Adrenal gland (tissue), 12 donors: ENCODE data around the gene FRMD3. TPM values are rescaled to one million over a fixed set of nuclear protein-coding genes. Genes with fewer than 3 reads are reported as not detected.

Source experiments
- DNase-seq, 7 donors: peaks; one replicate each; pipeline ENCODE4 v3.0.0-alpha.2; 2019 to 2020
- H3K27ac ChIP-seq, 5 donors: fragments of 200-600 bp; sonication (generic) in 4 of 5; 1 replicate in 3 of 5; 2 replicates in 2 of 5; pipeline versions ENCODE4 v1.5.1 to v1.8.0; 2016 to 2020; ENCODE audit warnings: mild to moderate bottlenecking in 1 of 5
- H3K27me3 ChIP-seq: fragments of 200-600 bp; 2 replicates; pipeline ENCODE4 v1.8.0; 2021
- H3K36me3 ChIP-seq, 2 donors: fragments of 200-600 bp; replicated peaks in 1 of 2; 1 replicate in 1 of 2; 2 replicates in 1 of 2; pipeline versions ENCODE4 v1.5.1 to v1.8.0; 2018 to 2022
- H3K4me1 ChIP-seq, 2 donors: fragments of 200-600 bp; replicated peaks in 1 of 2; 1 replicate in 1 of 2; 2 replicates in 1 of 2; pipeline versions ENCODE4 v1.5.1 to v1.8.0; 2018 to 2021
- H3K4me3 ChIP-seq, 4 donors: fragments of 200-600 bp; sonication (generic) in 3 of 4; one replicate each; pipeline ENCODE4 v1.5.1; 2016 to 2018
- H3K9me3 ChIP-seq, 3 donors: fragments of 200-600 bp; sonication (generic) in 1 of 3; replicated peaks in 1 of 3; 1 replicate in 2 of 3; 2 replicates in 1 of 3; pipeline versions ENCODE4 v1.5.1 to v1.8.0; 2016 to 2021
- CTCF ChIP-seq, 6 experiments: fragments of 450-650 bp in 4 of 6; fragments of 200-600 bp in 2 of 6; sonication (generic) in 1 of 6; IDR thresholded peaks; 1 replicate in 5 of 6; 2 replicates in 1 of 6; pipeline versions ENCODE4 v1.5.1 to v1.8.0; 2016 to 2021; ENCODE audit warnings: antibody characterized with exemption in 6 of 6, mild to moderate bottlenecking in 2 of 6, moderate library complexity in 1 of 6
- POLR2A ChIP-seq, 2 donors: fragments of 450-650 bp; IDR thresholded peaks; one replicate each; pipeline ENCODE4 v1.6.1; 2017; ENCODE audit warnings: antibody characterized with exemption in 2 of 2, mild to moderate bottlenecking in 2 of 2, moderate library complexity in 1 of 2
- WGBS, 4 donors: extraction: QIAGEN DNeasy Blood & Tissue Kit in 2 of 4; methylation state at CpG; one replicate each; pipeline versions ENCODE4 v1.1.5 to v1.1.7; 2013 to 2017; 5-methylcytosine and 5-hydroxymethylcytosine counted together
- intact Hi-C, 2 donors: fragments of 100-400 bp; cut with DNase I; formaldehyde crosslinking; loops; one replicate each; pipeline versions ENCODE4 v1.14.1 to v1.15.0; 2022 to 2023
- polyA plus RNA-seq, 3 donors: library from polyadenylated mRNA; stranded (reverse); fragments of 200-250 nt in 2 of 3; fragments of 350-450 nt in 1 of 3; fragmentation: Illumina TruSeq in 1 of 3; extraction: RNeasy Lipid Tissue Mini Kit (QIAGEN cat#74804) in 1 of 3; gene quantifications; one replicate each; pipeline ENCODE4 v1.2.3, GENCODE V29; 2013 to 2014
- total RNA-seq, 9 donors: library from RNA; depleted of rRNA in 4 of 9; stranded (reverse); fragments of >200 nt in 4 of 9; fragments of 120-200 nt in 1 of 9; fragmentation: NEBNext Ultra II Directional in 1 of 9; extraction: Animal tissue kit (Norgen Biotek cat#: 25700) in 1 of 9; gene quantifications; one replicate each; pipeline versions ENCODE4 v1.1.0 to v1.2.4, GENCODE V29; 2013 to 2023
- donor health status: healthy with polysubstance abuse.
- donor health status: Bipolar disorder and iron deficiency.
- donor health status: DM: yes; HTN: yes; CAD: no.
- donor health status: DM: no; HTN: no; CAD: no.
- donor health status: DM: no; HTN: no; CAD: no.
- donor health status: DM: yes; HTN: yes; CAD: no.

The FRMD3 gene
- total and polyA plus RNA-seq, 12 donors = 1.8 to 32.9 (median 13.6) TPM

- H3K27ac ChIP-seq = peak overlapping the region in 1 of 5 donors; percentile 5
- TF ChIP-seq POLR2A (IDR thresholded peaks at IDR 0.05) = no peak
- TF ChIP-seq CTCF (IDR thresholded peaks at IDR 0.05) = no peak
- no peaks in the 10 kb centered on the region for H3K36me3 ChIP-seq
- intact Hi-C loops = no loop called here
- no peak overlapping the region for H3K4me3 ChIP-seq
- H3K9me3 ChIP-seq = no peaks in the 10 kb centered on the region
- DNase-seq = peak in 1 of 7 donors; percentile 5
- WGBS, 4 donors = 58 to 66% (median 62%) methylated on average over 2 of the region's 2 CpGs
- H3K27me3 ChIP-seq = no peaks in the 10 kb centered on the region
- H3K4me1 ChIP-seq = peaks cover 0 to 13% of the 10 kb centered on the region in 2 donors
These were observed 266.5 kb downstream of the FRMD3 start for GRCh38 chr9:83271665-83272071.

GRCh38 chr9:83270116-83270515 lies 268.1 kb downstream of the FRMD3 start:
- H3K36me3 ChIP-seq = no peaks in the 10 kb centered on the region
- peak overlapping the region in 1 of 5 donors; percentile 1 for H3K27ac ChIP-seq
- intact Hi-C loops = no loop called here
- no peak for TF ChIP-seq CTCF (IDR thresholded peaks at IDR 0.05)
- no peak for TF ChIP-seq POLR2A (IDR thresholded peaks at IDR 0.05)
- no peaks in the 10 kb centered on the region for H3K27me3 ChIP-seq
- no peaks in the 10 kb centered on the region for H3K9me3 ChIP-seq
- WGBS, 4 donors = 36 to 66% (median 50%) methylated on average over 3 of the region's 3 CpGs
- peaks cover 4 to 25% of the 10 kb centered on the region in 2 donors for H3K4me1 ChIP-seq
- DNase-seq = no peak
- no peak overlapping the region for H3K4me3 ChIP-seq

- Histone ChIP-seq H3K36me3 (no peaks in the 10 kb centered on the region), H3K9me3 (no peaks in the 10 kb centered on the region), H3K27me3 (no peaks in the 10 kb centered on the region), H3K4me3 (no peak overlapping the region), H3K4me1 (peaks cover 4 to 25% of the 10 kb centered on the region in 2 donors), H3K27ac (no peak overlapping the region)
- no peak for DNase-seq
- TF ChIP-seq CTCF (IDR thresholded peaks at IDR 0.05) = no peak
- TF ChIP-seq POLR2A (IDR thresholded peaks at IDR 0.05) = no peak
- WGBS, 4 donors = 64 to 80% (median 75%) methylated on average over 5 of the region's 5 CpGs
- intact Hi-C loops = no loop called here
These were observed 270.5 kb downstream of the FRMD3 start for GRCh38 chr9:83267741-83268140.

- no peaks in the 10 kb centered on the region for H3K9me3 ChIP-seq
- peak; percentile 54 to 92 (median 85) for DNase-seq
- H3K27me3 ChIP-seq = no peaks in the 10 kb centered on the region
- peaks cover 4 to 28% of the 10 kb centered on the region in 2 donors for H3K4me1 ChIP-seq
- intact Hi-C loops = no loop called here
- TF ChIP-seq POLR2A (IDR thresholded peaks at IDR 0.05) (peak in 1 of 2 donors; percentile 22), CTCF (IDR thresholded peaks at IDR 0.05) (no peak)
- H3K4me3 ChIP-seq = peak overlapping the region in 1 of 4 donors; percentile 10
- 19 to 25% (median 21%) methylated on average over 11 of the region's 11 CpGs for WGBS, 4 donors
- peak overlapping the region; percentile 1 to 88 (median 34) for H3K27ac ChIP-seq
- no peaks in the 10 kb centered on the region for H3K36me3 ChIP-seq
These were observed 271.3 kb downstream of the FRMD3 start for GRCh38 chr9:83266666-83267496.
